Liver (tissue), 9 donors: ENCODE data around the gene SPECC1L. TPM values are rescaled to one million over a fixed set of nuclear protein-coding genes. Genes with fewer than 3 reads are reported as not detected.

Experiments used
- DNase-seq: peaks from one replicate; pipeline ENCODE4 v3.0.0-alpha.2; 2017; ENCODE audit warnings: low spot score
- H3K27ac ChIP-seq, 2 donors: one replicate each; pipeline ENCODE4 v1.7.0; 2013; ENCODE audit warnings: inconsistent platforms in 2 of 2, low read length in 2 of 2, control low read depth in 1 of 2, low read depth in 1 of 2, mild to moderate bottlenecking in 1 of 2
- H3K27me3 ChIP-seq, 4 donors: one replicate each; pipeline versions ENCODE4 v1.6.1 to v1.7.0; 2013; ENCODE audit warnings: low read length in 3 of 4, inconsistent platforms in 1 of 4, mild to moderate bottlenecking in 1 of 4, moderate library complexity in 1 of 4; ENCODE audit not compliant: control insufficient read depth in 4 of 4, insufficient read depth in 4 of 4
- H3K36me3 ChIP-seq, 4 donors: one replicate each; pipeline versions ENCODE4 v1.6.1 to v1.7.0; 2013; ENCODE audit warnings: low read length in 3 of 4, mild to moderate bottlenecking in 3 of 4, low read depth in 1 of 4, moderate library complexity in 1 of 4; ENCODE audit not compliant: control insufficient read depth in 4 of 4, insufficient read depth in 3 of 4
- H3K4me1 ChIP-seq, 4 donors: one replicate each; pipeline versions ENCODE4 v1.6.1 to v1.7.0; 2013; ENCODE audit warnings: low read length in 3 of 4, mild to moderate bottlenecking in 3 of 4, moderate library complexity in 1 of 4; ENCODE audit not compliant: control insufficient read depth in 4 of 4, insufficient read depth in 4 of 4
- H3K4me3 ChIP-seq, 3 donors: one replicate each; pipeline versions ENCODE4 v1.6.1 to v1.7.0; 2013; ENCODE audit warnings: low read length in 3 of 3, control low read depth in 1 of 3, low read depth in 1 of 3, mild to moderate bottlenecking in 1 of 3
- H3K9ac ChIP-seq, 2 donors: one replicate each; pipeline ENCODE4 v1.7.0; 2013; ENCODE audit warnings: low read length in 2 of 2, mild to moderate bottlenecking in 2 of 2, moderate library complexity in 2 of 2, control low read depth in 1 of 2, low read depth in 1 of 2
- H3K9me3 ChIP-seq, 4 donors: one replicate each; pipeline versions ENCODE4 v1.6.1 to v1.7.0; 2013; ENCODE audit warnings: low read length in 3 of 4; ENCODE audit not compliant: control insufficient read depth in 4 of 4
- CTCF ChIP-seq: fragments of 150-350 bp; IDR thresholded peaks from 2 replicates; pipeline ENCODE4 v1.5.1; 2017; ENCODE audit warnings: improper control_type of control experiment, low read depth, low read length; ENCODE audit not compliant: missing input control
- EGR1 ChIP-seq, 2 donors: IDR thresholded peaks; 2 replicates each; pipeline ENCODE4 v1.6.1; 2016 to 2018; ENCODE audit warnings: antibody characterized with exemption in 2 of 2, low read depth in 2 of 2
- FOXA2 ChIP-seq: IDR thresholded peaks from 2 replicates; pipeline ENCODE4 v1.6.1; 2016; ENCODE audit warnings: antibody characterized with exemption
- GABPA ChIP-seq, 2 donors: IDR thresholded peaks in 1 of 2; conservative IDR thresholded peaks in 1 of 2; 2 replicates each; pipeline ENCODE4 v1.6.1; 2016; ENCODE audit warnings: antibody characterized with exemption in 2 of 2, mild to moderate bottlenecking in 1 of 2, moderate library complexity in 1 of 2
- HNF4G ChIP-seq: IDR thresholded peaks from 2 replicates; pipeline ENCODE4 v1.6.1; 2016; ENCODE audit warnings: antibody characterized with exemption
- JUND ChIP-seq, 2 donors: IDR thresholded peaks; 2 replicates each; pipeline ENCODE4 v1.6.1; 2016; ENCODE audit warnings: antibody characterized with exemption in 2 of 2
- NR2F2 ChIP-seq: IDR thresholded peaks from 2 replicates; pipeline ENCODE4 v1.6.1; 2016; ENCODE audit warnings: antibody characterized with exemption
- SP1 ChIP-seq: IDR thresholded peaks from 2 replicates; pipeline ENCODE4 v1.6.1; 2018; ENCODE audit warnings: antibody characterized with exemption, mild to moderate bottlenecking
- YY1 ChIP-seq: IDR thresholded peaks from 2 replicates; pipeline ENCODE4 v1.6.1; 2016; ENCODE audit warnings: antibody characterized with exemption, mild to moderate bottlenecking
- ZBTB33 ChIP-seq: IDR thresholded peaks from 2 replicates; pipeline ENCODE4 v1.6.1; 2016; ENCODE audit warnings: antibody characterized with exemption
- WGBS: extraction: QIAGEN DNeasy Blood & Tissue Kit; methylation state at CpG from one replicate; pipeline ENCODE4 v1.1.7; 2013; 5-methylcytosine and 5-hydroxymethylcytosine counted together
- polyA plus RNA-seq, 2 donors: library from polyadenylated mRNA; stranded (reverse) in 1 of 2; unstranded in 1 of 2; fragments of 200-250 nt in 1 of 2; fragments of >200 nt in 1 of 2; fragmentation: Nextera tagmentation in 1 of 2; extraction: Ambion mirVana in 1 of 2; gene quantifications; one replicate each; pipeline versions ENCODE4 v1.2.1 to v1.2.3, GENCODE V29; 2013 to 2015
- total RNA-seq, 2 donors: library from RNA; depleted of rRNA; stranded (reverse); fragments of >200 nt; gene quantifications; one replicate each; pipeline ENCODE4 v1.2.3, GENCODE V29; 2014
- donor health status: healthy.
- donor health status: healthy.
- donor health status: healthy.
- donor health status: healthy.
- donor health status: healthy.

SPECC1L gene
- total and polyA plus RNA-seq, 4 donors: 5.4 to 22.3 (median 12.3) TPM

GRCh38 chr22:24404561-24405275 lies 134.1 kb downstream of the SPECC1L start:
- H3K27me3 ChIP-seq: no peaks in the 10 kb centered on the region
- 92% methylated on average over 9 of the region's 9 CpGs for WGBS
- H3K4me1 ChIP-seq: peaks cover 0 to 2% (median 0%) of the 10 kb centered on the region in 4 donors
- H3K9ac ChIP-seq: no peak overlapping the region
- peaks cover 2 to 20% (median 7%) of the 10 kb centered on the region in 4 donors for H3K36me3 ChIP-seq
- DNase-seq: no peak
- no peak overlapping the region for H3K27ac ChIP-seq
- H3K4me3 ChIP-seq: no peak overlapping the region
- no peaks in the 10 kb centered on the region for H3K9me3 ChIP-seq
- TF ChIP-seq CTCF (no peak), SP1 (no peak), ZBTB33 (no peak), HNF4G (no peak), GABPA (IDR thresholded peaks at IDR 0.05 in 1 of 2, conservative IDR thresholded peaks at IDR 0.05 in 1 of 2) (no peak), EGR1 (IDR thresholded peaks at IDR 0.05; ENCODE audit: low read depth in 2 of 2) (no peak), NR2F2 (no peak), FOXA2 (no peak), YY1 (no peak)

- Histone ChIP-seq H3K27me3 (no peaks in the 10 kb centered on the region), H3K27ac (peak overlapping the region in 1 of 2 donors; percentile 2), H3K4me1 (peaks cover 0 to 2% (median 0%) of the 10 kb centered on the region in 4 donors), H3K9me3 (no peaks in the 10 kb centered on the region), H3K36me3 (peaks cover 2 to 20% (median 7%) of the 10 kb centered on the region in 4 donors), H3K9ac (no peak overlapping the region), H3K4me3 (no peak overlapping the region)
- no peak for DNase-seq
- 97% methylated on average over 12 of the region's 12 CpGs for WGBS
- TF ChIP-seq FOXA2: no peak
- TF ChIP-seq ZBTB33: no peak
- TF ChIP-seq JUND (IDR thresholded peaks at IDR 0.05): no peak
- TF ChIP-seq NR2F2: no peak
- no peak for TF ChIP-seq EGR1 (IDR thresholded peaks at IDR 0.05; ENCODE audit: low read depth in 2 of 2)
Measured at GRCh38 chr22:24405631-24406321, 135.1 kb downstream of the SPECC1L start.
